ENCODE results near the gene TOMM22. TPM values are rescaled to one million over a fixed set of nuclear protein-coding genes. Genes with fewer than 3 reads are reported as not detected.

Gene TOMM22
- total RNA-seq, 1 experiment from 2014 or later: 113 TPM

DNA sequence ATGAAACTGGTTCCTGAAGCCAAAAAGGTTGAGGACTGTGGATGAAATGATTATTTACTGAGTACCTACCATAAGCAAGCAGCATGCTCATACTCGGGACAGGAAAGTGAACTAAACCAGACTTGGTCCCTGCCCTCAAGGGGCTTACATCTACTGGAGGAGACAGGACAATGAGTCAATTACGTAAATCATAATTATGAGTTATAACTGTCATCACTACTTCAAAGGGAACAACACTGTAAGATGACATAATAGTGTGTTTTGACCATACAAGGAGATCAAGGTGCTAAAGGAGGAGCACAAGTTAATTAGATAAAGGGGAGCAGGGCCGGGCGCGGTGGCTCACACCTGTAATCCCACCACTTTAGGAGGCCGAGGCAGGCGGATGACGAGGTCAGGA is 28.0 kb upstream of the TOMM22 start:
- intact Hi-C loops (cut with micrococcal nuclease; ENCODE audit: unreplicated experiment): no loop called here
- TF ChIP-seq, protein P1, sequence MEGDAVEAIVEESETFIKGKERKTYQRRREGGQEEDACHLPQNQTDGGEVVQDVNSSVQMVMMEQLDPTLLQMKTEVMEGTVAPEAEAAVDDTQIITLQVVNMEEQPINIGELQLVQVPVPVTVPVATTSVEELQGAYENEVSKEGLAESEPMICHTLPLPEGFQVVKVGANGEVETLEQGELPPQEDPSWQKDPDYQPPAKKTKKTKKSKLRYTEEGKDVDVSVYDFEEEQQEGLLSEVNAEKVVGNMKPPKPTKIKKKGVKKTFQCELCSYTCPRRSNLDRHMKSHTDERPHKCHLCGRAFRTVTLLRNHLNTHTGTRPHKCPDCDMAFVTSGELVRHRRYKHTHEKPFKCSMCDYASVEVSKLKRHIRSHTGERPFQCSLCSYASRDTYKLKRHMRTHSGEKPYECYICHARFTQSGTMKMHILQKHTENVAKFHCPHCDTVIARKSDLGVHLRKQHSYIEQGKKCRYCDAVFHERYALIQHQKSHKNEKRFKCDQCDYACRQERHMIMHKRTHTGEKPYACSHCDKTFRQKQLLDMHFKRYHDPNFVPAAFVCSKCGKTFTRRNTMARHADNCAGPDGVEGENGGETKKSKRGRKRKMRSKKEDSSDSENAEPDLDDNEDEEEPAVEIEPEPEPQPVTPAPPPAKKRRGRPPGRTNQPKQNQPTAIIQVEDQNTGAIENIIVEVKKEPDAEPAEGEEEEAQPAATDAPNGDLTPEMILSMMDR (IDR thresholded peaks at IDR 0.05; ENCODE audit: insufficient read depth in 1 of 2, low read depth in 1 of 2, low read length in 1 of 2, severe bottlenecking in 1 of 2, unreplicated experiment in 1 of 2): no peak
- CTCF ChIA-PET: no interaction called here
- no TSS peak for BruUV-seq (replicated peaks)
- Histone ChIP-seq H3K9me3 (no peaks in the 10 kb centered on the region), H3K4me1 (no peaks in the 10 kb centered on the region), H3K36me3 (ENCODE audit: control insufficient read depth, insufficient read depth, low read length) (no peaks in the 10 kb centered on the region), H3K4me3 (ENCODE audit: low read depth, low read length) (no peak overlapping the region), H3K27me3 (replicated peaks; ENCODE audit: control insufficient read depth, insufficient read depth, low read length) (no peaks in the 10 kb centered on the region)
- no peak for DNase-seq
- Mint-ChIP-seq H3K4me1 (ENCODE audit: low read depth, unreplicated experiment) (no peaks in the 10 kb centered on the region), H3K27me3 (ENCODE audit: insufficient read depth, unreplicated experiment) (no peaks in the 10 kb centered on the region), H3K4me3 (ENCODE audit: unreplicated experiment) (peak overlapping the region; percentile 6), H3K9me3 (ENCODE audit: unreplicated experiment) (no peaks in the 10 kb centered on the region), H3K36me3 (ENCODE audit: insufficient read depth, unreplicated experiment) (peaks cover 14% of the 10 kb centered on the region), H3K27ac (ENCODE audit: unreplicated experiment) (no peak overlapping the region)
- POLR2A ChIA-PET: no interaction called here

DNA sequence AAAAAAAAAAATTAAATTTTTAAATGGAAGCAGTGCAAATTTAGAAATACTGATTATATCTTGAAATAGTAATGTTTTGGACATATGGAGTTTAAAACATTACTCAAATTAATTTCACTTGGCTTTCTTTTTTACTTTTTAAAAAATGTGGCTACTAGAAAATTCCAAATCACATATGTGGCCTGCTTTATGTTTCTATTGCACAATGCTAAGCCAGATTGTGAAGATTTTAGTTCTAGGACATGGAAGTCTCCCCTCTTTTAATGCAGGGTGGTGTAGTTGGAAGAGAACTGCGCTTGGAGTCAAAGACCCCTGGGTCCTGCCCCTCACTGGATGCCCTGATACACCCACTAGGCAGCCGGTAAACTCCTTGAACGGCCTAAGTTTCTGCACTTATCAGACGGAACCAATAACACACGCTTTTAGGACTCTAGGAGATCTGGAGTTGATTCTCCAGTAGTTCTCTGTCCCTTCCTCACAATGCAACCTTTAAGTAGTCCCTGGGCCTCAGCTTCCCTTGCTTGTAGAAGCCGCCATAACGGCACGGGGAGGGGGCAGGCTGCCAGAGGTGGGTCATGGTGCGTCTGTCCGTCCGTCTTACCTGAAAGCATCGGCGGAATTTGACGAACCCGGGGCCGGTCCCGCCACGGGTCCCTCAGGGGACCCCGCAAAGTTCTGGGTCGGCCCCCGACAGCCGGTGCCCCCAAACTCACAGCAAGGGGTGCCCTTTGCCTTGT is 26.1 kb upstream of the TOMM22 start:
- POLR2A ChIA-PET: interaction anchor here (0.6 kb wide), 1 partner anchor 26 kb away, joined by 3 read pairs; no protein-coding TSS in a partner anchor
- H3K36me3 Mint-ChIP-seq (ENCODE audit: insufficient read depth, unreplicated experiment): peaks cover 14% of the 10 kb centered on the region
- H3K4me1 Mint-ChIP-seq (ENCODE audit: low read depth, unreplicated experiment): no peaks in the 10 kb centered on the region
- no peaks in the 10 kb centered on the region for H3K27me3 ChIP-seq (replicated peaks; ENCODE audit: control insufficient read depth, insufficient read depth, low read length)
- intact Hi-C loops (cut with micrococcal nuclease; ENCODE audit: unreplicated experiment): no loop called here
- peak overlapping the region; percentile 90 for H3K4me3 Mint-ChIP-seq (ENCODE audit: unreplicated experiment)
- H3K4me1 ChIP-seq: no peaks in the 10 kb centered on the region
- CTCF ChIA-PET: no interaction called here
- peak overlapping the region; percentile 100 for H3K27ac Mint-ChIP-seq (ENCODE audit: unreplicated experiment)
- H3K9me3 Mint-ChIP-seq (ENCODE audit: unreplicated experiment): no peaks in the 10 kb centered on the region
- DNase-seq: no peak
- no peaks in the 10 kb centered on the region for H3K27me3 Mint-ChIP-seq (ENCODE audit: insufficient read depth, unreplicated experiment)
- H3K9me3 ChIP-seq: no peaks in the 10 kb centered on the region
- TSS peak; percentile 57 for BruUV-seq (replicated peaks)
- peak overlapping the region; percentile 75 for H3K4me3 ChIP-seq (ENCODE audit: low read depth, low read length)
- no peaks in the 10 kb centered on the region for H3K36me3 ChIP-seq (ENCODE audit: control insufficient read depth, insufficient read depth, low read length)
- TF ChIP-seq, protein P1 (IDR thresholded peaks at IDR 0.05; ENCODE audit: insufficient read depth in 1 of 2, low read depth in 1 of 2, low read length in 1 of 2, severe bottlenecking in 1 of 2, unreplicated experiment in 1 of 2): no peak

DNA sequence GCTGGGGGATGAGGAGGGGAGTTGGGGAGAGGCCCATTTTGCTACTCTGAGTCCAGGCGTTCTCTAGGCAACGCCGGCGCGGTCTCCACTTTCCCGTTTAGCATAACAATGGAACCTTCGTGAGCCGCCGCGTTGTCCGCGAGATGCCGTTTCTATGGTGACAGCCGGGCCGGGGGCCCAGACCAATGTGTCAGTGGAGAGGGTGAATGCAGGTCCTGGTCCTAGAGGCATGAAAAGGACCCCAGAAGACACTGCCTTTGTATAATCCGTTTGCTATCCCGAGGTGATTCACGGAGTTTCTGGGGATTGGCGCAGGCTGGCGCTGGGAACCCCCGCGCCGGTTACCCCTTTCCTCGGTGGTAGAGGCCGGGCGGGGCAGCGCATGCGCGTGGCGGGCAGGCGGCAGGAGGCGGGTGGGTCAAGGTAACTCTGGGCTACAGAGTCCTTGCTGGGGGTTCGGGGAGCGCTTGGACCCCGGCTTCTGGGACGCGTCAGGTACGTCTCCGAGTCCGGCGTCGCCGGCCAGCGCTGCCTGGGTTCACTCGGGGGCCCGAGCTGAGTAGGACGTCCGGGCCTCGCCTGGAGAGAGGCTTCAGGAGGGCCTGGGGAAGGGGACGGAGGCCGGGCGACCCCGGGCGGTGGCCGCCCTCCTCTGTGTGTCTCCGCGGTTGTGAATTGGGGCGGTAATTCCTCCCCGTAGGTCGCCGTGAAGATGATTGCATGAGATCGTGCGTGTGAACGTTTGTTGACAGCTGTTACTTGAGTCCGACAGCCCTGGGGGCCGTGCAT is 25.3 kb upstream of the TOMM22 start, which contains the start of the genes CBY1 and FAM227A:
Gene CBY1 (plus strand): TSS at position 383 of the 789 bp plus-strand sequence. CDS start 11,417 bp downstream, outside the sequence.
Gene FAM227A (minus strand): TSS at position 137 of the 789 bp plus-strand sequence. CDS start 6,224 bp downstream, outside the sequence.
- no peaks in the 10 kb centered on the region for H3K9me3 ChIP-seq
- CTCF ChIA-PET: no interaction called here
- H3K36me3 Mint-ChIP-seq (ENCODE audit: insufficient read depth, unreplicated experiment): peaks cover 14% of the 10 kb centered on the region

More for the DNA sequence above, 25.3 kb upstream of the TOMM22 start, which contains the start of the genes CBY1 and FAM227A:
- POLR2A ChIA-PET: no interaction called here
- Mint-ChIP-seq H3K27ac (ENCODE audit: unreplicated experiment) (peak within 1 kb of the TSS; percentile 100), H3K27me3 (ENCODE audit: insufficient read depth, unreplicated experiment) (no peaks in the 10 kb centered on the region), H3K4me3 (ENCODE audit: unreplicated experiment) (peak within 1 kb of the TSS; percentile 90), H3K9me3 (ENCODE audit: unreplicated experiment) (no peaks in the 10 kb centered on the region), H3K4me1 (ENCODE audit: low read depth, unreplicated experiment) (no peaks in the 10 kb centered on the region)
- no peaks in the 10 kb centered on the region for H3K36me3 ChIP-seq (ENCODE audit: control insufficient read depth, insufficient read depth, low read length)
- no peaks in the 10 kb centered on the region for H3K27me3 ChIP-seq (replicated peaks; ENCODE audit: control insufficient read depth, insufficient read depth, low read length)
- TF ChIP-seq, protein P1 (IDR thresholded peaks at IDR 0.05; ENCODE audit: insufficient read depth in 1 of 2, low read depth in 1 of 2, low read length in 1 of 2, severe bottlenecking in 1 of 2, unreplicated experiment in 1 of 2): no peak
- H3K4me1 ChIP-seq: no peaks in the 10 kb centered on the region
- peak within 1 kb of the TSS; percentile 75 for H3K4me3 ChIP-seq (ENCODE audit: low read depth, low read length)
- peak; percentile 89 to 92 for DNase-seq
- BruUV-seq (replicated peaks): no TSS peak
- intact Hi-C loops (cut with micrococcal nuclease; ENCODE audit: unreplicated experiment): no loop called here

Data from Caco-2 (cell line).